Nephron (organoid): Measurements from ENCODE around the gene DCDC2.
"Not testable (repeated sequence)": the region's sequence is repeated elsewhere in the genome, so short reads cannot be mapped to it uniquely, and the experiment has no call there.

Experiments used
- H3K27ac Mint-ChIP-seq, 3 experiments: 2 replicates each; pipeline ENCODE4 v1.8.0; 2020; ENCODE audit warnings: mixed read lengths in 3 of 3, mild to moderate bottlenecking in 2 of 3, moderate library complexity in 1 of 3
- H3K27me3 Mint-ChIP-seq: 2 replicates; pipeline ENCODE4 v1.8.0; 2021; ENCODE audit warnings: low read depth, mild to moderate bottlenecking, moderate library complexity, mixed read lengths
- H3K36me3 Mint-ChIP-seq: 2 replicates; pipeline ENCODE4 v1.8.0; 2020; ENCODE audit warnings: low read depth, mixed read lengths
- H3K4me1 Mint-ChIP-seq: 2 replicates; pipeline ENCODE4 v1.8.0; 2020; ENCODE audit warnings: mixed read lengths
- H3K4me3 Mint-ChIP-seq, 3 experiments: 2 replicates each; pipeline ENCODE4 v1.8.0; 2020; ENCODE audit warnings: mild to moderate bottlenecking in 3 of 3, mixed read lengths in 3 of 3, moderate library complexity in 2 of 3
- H3K9me3 Mint-ChIP-seq: 2 replicates; pipeline ENCODE4 v1.8.0; 2020; ENCODE audit warnings: mixed read lengths
- TF ChIP-seq, protein P1 (sequence below), 3 experiments: fragments of 200-600 bp; sonication (generic); IDR thresholded peaks; one replicate each; pipeline ENCODE4 v1.5.0; 2021; ENCODE audit warnings: antibody characterized with exemption in 3 of 3; ENCODE audit not compliant: unreplicated experiment in 3 of 3

The DCDC2 gene

GRCh38 chr6:24324617-24325016 is 33.2 kb downstream of the DCDC2 start:
- TF ChIP-seq, protein P1, sequence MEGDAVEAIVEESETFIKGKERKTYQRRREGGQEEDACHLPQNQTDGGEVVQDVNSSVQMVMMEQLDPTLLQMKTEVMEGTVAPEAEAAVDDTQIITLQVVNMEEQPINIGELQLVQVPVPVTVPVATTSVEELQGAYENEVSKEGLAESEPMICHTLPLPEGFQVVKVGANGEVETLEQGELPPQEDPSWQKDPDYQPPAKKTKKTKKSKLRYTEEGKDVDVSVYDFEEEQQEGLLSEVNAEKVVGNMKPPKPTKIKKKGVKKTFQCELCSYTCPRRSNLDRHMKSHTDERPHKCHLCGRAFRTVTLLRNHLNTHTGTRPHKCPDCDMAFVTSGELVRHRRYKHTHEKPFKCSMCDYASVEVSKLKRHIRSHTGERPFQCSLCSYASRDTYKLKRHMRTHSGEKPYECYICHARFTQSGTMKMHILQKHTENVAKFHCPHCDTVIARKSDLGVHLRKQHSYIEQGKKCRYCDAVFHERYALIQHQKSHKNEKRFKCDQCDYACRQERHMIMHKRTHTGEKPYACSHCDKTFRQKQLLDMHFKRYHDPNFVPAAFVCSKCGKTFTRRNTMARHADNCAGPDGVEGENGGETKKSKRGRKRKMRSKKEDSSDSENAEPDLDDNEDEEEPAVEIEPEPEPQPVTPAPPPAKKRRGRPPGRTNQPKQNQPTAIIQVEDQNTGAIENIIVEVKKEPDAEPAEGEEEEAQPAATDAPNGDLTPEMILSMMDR (IDR thresholded peaks at IDR 0.05; ENCODE audit: unreplicated experiment in 3 of 3): no peak
- Mint-ChIP-seq H3K9me3 (no peaks in the 10 kb centered on the region), H3K4me3 (no peak overlapping the region), H3K27me3 (no peaks in the 10 kb centered on the region), H3K4me1 (peaks cover 26% of the 10 kb centered on the region), H3K27ac (peak overlapping the region; percentile 61 to 92 (median 76)), H3K36me3 (peaks cover 2% of the 10 kb centered on the region)

GRCh38 chr6:24323632-24324337 is 34.1 kb downstream of the DCDC2 start:
- Mint-ChIP-seq H3K4me1 (peaks cover 30% of the 10 kb centered on the region), H3K27me3 (no peaks in the 10 kb centered on the region), H3K9me3 (no peaks in the 10 kb centered on the region), H3K27ac (peak overlapping the region; percentile 61 to 92 (median 76)), H3K4me3 (peak overlapping the region in 2 of 3 experiments; percentile 18 to 24), H3K36me3 (peaks cover 5% of the 10 kb centered on the region)
- TF ChIP-seq, protein P1 (IDR thresholded peaks at IDR 0.05; ENCODE audit: unreplicated experiment in 3 of 3): no peak

- Mint-ChIP-seq H3K4me3 (no peak overlapping the region), H3K4me1 (peaks cover 30% of the 10 kb centered on the region), H3K9me3 (no peaks in the 10 kb centered on the region), H3K36me3 (peaks cover 5% of the 10 kb centered on the region), H3K27me3 (no peaks in the 10 kb centered on the region), H3K27ac (peak overlapping the region; percentile 76 to 92 (median 90))
- TF ChIP-seq, protein P1 (IDR thresholded peaks at IDR 0.05; ENCODE audit: unreplicated experiment in 3 of 3): no peak
Observed at GRCh38 chr6:24322924-24323323, 34.9 kb downstream of the DCDC2 start.

GRCh38 chr6:24322446-24322845 is 35.4 kb downstream of the DCDC2 start:
- Mint-ChIP-seq H3K27ac (peak overlapping the region; percentile 76 to 92 (median 90)), H3K4me1 (peaks cover 30% of the 10 kb centered on the region), H3K4me3 (peak overlapping the region in 2 of 3 experiments; percentile 3 to 28)
- H3K36me3 Mint-ChIP-seq, H3K9me3 Mint-ChIP-seq, H3K27me3 Mint-ChIP-seq: not testable (repeated sequence)

DNA sequence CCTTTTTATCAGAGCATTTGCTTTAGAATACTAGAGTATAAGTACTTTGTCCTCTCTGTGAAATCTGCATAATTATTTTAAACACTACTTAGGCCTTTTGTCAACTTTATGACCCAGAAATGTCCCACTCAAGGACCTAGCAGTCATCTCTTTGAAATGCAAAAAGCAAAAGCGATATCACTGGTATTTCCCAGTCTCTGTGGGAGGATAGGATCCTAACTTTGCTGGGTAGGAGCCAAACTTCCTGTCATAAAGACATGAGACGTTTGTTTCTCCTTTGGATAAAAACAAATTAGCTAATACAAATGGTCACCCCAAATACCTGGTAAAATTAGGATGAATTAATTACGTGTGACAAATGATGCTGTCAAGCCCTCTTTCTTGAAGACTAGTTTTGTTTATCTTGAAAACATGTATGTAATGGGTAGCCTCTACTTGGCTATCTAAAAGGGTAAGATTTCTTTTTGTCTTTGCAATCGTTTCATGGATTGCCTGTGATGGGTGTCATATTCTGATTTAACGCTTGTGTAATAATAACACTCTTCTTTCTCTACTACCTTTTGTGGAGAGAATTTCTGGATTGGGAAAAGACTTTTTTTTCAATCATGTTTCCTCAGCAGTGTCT is 36.2 kb downstream of the DCDC2 start:
- peak overlapping the region in 1 of 3 experiments; percentile 54 for H3K4me3 Mint-ChIP-seq

More for the DNA sequence above, 36.2 kb downstream of the DCDC2 start:
- peak overlapping the region; percentile 76 to 92 (median 90) for H3K27ac Mint-ChIP-seq
- peaks cover 30% of the 10 kb centered on the region for H3K4me1 Mint-ChIP-seq
- peaks cover 5% of the 10 kb centered on the region for H3K36me3 Mint-ChIP-seq
- no peaks in the 10 kb centered on the region for H3K27me3 Mint-ChIP-seq
- H3K9me3 Mint-ChIP-seq: no peaks in the 10 kb centered on the region
- TF ChIP-seq, protein P1 (IDR thresholded peaks at IDR 0.05; ENCODE audit: unreplicated experiment in 3 of 3): no peak
